Bone marrow (tissue), 2 donors: ENCODE data around the gene GRWD1.

Experiments used
- DNase-seq, 2 donors: peaks; one replicate each; lab custom pipeline; 2025; lab: John Stamatoyannopoulos, UW

GRWD1 gene

GRCh38 chr19:48445606-48446481 is at the start of gene GRWD1:
TSS of gene GRWD1 (plus strand) at chr19:48445983. CDS start at chr19:48446006, 23 bp downstream.
- peak; percentile 70 to 88 for DNase-seq

- no peak for DNase-seq
These were observed 49.6 kb upstream of the GRWD1 start for GRCh38 chr19:48396016-48396823.

GRCh38 chr19:48396824-48397176 is 49.0 kb upstream of the GRWD1 start:
- no peak for DNase-seq

DNA sequence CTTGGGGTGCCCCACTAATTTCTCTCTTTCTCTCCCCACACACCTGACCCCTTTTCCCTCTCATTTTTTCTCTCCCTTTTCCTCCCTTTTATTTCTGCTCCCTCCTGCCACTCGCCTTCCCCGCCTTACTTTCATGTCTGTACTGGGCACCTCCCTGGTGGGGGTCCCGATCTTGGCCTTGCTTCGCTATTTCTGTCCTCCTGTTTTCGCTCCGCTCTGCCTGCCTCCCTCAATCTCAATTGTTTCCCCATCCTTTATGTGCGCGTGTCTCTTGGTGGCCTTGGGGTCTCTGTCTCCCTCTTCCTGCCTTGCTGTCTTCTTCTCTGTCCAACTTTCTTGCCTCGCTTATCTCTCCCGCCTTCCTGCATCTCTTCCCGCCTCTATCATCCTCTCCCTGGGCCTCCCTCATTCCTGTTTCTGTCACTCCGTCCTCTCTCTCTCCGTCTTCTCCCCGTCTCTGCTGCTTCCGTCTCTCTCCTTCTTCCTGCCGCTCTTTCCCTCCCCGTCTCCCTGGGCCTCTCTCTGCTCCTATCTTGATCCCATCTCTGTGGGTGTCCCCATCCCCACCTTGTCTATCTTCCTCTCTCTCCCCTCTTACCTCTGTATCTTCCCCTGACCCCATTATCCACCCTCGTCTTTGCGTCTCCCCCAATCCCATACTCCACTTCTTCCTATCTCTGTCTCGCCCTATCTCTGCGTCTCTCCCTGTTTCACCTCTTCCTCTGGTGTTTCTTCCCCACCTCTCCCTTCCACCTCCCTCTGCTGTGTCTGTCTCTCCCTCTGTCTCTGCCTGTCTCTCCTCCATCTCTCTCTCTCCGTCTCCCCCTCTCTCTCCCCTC is 48.3 kb upstream of the GRWD1 start:
- no peak for DNase-seq

DNA sequence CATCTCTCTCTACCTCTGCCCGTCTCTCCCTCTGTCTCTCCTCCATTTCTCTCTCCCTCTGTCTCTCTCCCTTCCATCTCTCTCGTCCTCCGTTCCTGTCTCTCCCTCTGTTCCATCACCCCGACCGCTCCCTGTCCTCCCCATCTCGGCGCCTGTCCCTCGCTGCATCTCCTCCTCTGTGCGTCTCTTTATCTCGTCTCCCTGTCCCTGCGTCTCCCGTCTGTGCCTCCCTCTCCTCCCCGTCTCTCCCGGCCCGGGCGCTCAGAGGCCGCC is 47.7 kb upstream of the GRWD1 start:
- DNase-seq = no peak

DNA sequence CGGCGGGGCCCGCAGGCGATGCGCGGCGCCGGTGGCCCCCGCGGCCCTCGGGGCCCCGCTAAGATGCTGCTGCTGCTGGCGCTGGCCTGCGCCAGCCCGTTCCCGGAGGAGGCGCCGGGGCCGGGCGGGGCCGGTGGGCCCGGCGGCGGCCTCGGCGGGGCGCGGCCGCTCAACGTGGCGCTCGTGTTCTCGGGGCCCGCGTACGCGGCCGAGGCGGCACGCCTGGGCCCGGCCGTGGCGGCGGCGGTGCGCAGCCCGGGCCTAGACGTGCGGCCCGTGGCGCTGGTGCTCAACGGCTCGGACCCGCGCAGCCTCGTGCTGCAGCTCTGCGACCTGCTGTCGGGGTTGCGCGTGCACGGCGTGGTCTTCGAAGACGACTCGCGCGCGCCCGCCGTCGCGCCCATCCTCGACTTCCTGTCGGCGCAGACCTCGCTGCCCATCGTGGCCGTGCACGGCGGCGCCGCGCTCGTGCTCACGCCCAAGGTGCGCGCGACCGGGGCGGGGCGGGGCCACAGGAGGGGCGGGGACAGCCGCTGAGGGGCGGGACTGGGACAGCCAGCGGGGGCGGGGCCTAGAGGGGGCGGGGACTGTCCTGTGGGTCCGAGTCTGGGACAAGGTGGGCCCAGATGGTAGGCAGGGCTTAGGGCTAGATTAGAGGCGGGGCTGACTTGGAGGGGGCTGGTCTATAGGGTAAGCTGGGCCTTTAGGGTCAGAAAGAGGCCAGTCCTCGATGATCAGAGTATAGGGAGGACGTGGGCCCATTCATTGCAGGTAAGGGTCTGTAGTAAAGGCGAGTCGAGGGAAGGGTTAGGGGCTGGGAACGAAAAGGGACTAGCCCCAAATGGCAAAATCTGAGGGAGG is 47.2 kb upstream of the GRWD1 start:
- DNase-seq = peak in 1 of 2 donors; percentile 18

GRCh38 chr19:48400018-48400742 is 45.6 kb upstream of the GRWD1 start:
- no peak for DNase-seq

DNA sequence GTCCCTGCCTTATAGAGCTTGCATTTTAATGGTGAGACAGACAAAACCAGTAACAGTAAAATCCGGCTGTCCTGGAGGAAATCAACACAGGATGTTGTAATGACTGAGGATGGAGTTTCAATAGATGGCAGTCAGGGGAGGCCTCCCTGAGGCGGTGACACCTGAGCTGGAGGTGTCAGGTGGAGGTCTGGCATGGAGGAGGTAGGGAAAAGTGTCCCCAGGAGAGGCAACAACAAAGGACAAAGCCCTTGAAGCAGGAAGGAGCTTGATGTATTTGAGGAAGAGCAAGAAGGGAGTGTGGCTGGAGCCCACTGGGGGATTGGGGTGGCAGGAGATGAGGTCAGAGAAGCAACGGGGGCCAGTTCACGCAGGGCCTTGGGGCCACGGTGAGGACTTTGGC is 44.5 kb upstream of the GRWD1 start:
- no peak for DNase-seq

GRCh38 chr19:48403606-48404005 is 42.2 kb upstream of the GRWD1 start:
- DNase-seq = peak in 1 of 2 donors; percentile 23

DNA sequence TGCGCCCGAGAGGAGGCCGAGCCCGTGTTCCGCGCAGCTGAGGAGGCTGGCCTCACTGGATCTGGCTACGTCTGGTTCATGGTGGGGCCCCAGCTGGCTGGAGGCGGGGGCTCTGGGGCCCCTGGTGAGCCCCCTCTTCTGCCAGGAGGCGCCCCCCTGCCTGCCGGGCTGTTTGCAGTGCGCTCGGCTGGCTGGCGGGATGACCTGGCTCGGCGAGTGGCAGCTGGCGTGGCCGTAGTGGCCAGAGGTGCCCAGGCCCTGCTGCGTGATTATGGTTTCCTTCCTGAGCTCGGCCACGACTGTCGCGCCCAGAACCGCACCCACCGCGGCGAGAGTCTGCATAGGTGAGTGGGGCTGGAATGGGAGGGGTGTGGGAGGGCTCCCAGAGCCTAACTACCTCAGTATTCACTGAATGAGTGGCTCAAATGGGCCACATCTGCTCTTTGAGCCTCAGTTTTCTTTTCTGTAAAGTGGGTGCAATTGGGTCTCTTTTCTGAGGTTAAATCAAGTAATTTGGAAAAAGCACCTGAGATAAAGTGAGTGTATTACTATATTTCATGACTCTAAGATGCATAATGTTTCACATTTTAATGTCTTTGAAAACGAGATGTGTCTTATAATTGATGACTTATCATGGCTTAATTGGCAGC is 40.6 kb upstream of the GRWD1 start:
- no peak for DNase-seq

DNA sequence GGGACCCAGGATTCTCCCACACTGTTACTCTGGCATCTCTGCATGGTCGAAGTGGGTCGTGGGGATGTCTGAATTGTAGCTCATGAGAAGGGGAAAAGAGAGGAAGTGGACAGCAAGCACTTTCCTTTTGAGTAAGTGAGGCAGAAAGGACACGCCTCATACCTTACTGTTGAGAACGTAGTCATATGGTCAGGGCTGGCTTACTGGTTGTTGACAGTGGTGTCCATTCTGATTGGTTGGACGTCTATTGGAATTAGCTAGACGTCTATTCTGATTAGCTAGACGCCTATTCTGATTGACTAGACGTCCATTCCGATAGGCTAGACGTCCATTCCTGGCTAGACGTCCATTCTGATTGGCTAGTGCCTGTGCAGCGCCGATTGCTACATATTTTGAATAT is 39.9 kb upstream of the GRWD1 start:
- no peak for DNase-seq

GRCh38 chr19:48413879-48414587 is 31.8 kb upstream of the GRWD1 start:
- DNase-seq = no peak

DNA sequence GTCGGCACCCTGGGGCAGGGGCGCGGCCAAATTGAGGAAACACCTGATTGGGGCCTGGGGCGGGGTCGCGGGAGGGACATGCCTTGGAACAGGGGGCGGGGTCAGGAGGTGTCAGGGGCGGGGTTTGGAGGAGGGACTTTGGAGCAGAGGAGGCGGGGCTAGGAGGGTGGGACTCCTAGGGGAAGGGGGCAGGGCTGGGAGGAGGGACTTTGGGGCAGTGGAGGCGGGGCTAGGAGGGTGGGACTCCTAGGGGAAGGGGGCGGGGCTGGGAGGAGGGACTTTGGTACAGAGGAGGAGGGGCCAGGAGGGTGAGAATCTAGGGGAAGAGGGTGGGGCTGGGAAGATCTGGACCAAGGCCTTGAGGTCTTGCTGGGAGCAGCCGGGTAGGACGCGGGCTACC is 30.4 kb upstream of the GRWD1 start:
- DNase-seq = peak in 1 of 2 donors; percentile 71

DNA sequence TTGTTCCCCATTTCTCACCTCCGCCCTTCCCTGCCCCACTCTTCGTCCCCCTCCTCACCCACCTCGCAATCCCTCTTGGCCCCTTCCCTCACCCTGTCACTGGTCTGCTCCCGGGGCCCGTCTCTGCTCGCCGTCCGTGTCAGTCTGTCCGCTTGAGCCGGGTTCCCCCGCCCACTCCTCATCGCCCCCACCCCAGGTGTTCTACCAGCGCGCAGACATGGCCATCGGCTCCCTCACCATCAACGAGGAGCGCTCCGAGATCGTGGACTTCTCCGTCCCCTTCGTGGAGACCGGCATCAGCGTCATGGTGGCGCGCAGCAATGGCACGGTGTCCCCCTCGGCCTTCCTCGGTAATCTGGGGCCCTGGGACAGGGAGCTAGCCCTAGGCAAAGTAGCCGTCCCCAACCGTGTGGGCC is 30.0 kb upstream of the GRWD1 start:
- no peak for DNase-seq

- no peak for DNase-seq
These were observed 28.4 kb upstream of the GRWD1 start for GRCh38 chr19:48417421-48417820.

DNA sequence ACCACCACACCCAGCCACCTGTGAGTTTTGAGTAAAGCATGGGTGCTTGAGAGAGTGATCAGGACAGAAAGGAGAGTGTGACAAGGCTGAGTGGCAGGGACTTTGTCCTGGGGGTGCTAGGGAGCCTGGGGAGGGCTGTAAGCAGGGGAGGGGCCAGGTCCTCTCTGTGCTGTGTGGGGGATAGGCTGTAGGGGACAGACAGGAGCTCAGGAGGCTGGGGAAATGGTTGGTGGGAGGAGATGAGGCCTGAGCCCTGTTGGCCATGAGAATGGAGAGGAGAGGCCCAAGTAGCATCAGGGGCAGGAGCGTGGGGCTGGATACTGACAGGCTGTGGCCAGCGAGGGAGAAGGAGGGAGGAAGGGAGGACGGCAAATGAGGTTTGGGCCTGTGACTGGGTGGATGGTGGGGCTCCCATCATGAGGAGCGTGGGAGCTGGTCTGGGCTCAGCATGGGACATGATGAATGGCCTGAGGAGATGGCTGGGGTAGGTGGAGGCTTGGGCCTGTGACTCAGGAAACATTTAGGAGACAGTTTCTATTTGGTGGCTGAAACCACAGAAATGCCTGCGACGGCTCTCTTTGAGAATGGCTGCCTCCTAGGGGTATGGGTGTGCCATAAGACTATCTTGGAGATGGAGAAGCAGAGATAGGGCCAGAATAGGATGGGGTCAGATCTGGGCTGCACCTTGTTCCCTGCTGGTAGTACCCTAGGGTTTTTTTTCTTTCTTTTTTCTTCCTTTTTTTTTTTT is 27.3 kb upstream of the GRWD1 start:
- DNase-seq = no peak

- peak; percentile 29 to 63 for DNase-seq
These were observed 26.4 kb upstream of the GRWD1 start for GRCh38 chr19:48419158-48419920.

DNA sequence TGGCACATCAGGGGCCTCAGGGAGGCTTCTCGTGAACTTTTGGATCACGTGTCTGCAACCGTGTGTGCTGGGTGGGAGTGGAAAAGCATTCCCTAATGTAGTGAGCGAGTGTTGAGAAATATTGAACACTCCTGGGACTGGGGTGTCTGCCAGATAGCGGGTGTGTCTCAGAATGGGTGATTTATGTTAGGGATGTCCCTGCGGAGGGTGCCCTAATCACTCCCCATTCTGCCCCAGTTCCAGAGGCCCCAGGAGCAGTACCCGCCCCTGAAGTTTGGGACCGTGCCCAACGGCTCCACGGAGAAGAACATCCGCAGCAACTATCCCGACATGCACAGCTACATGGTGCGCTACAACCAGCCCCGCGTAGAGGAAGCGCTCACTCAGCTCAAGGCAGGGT is 24.2 kb upstream of the GRWD1 start:
- DNase-seq = no peak
